ENCODE results near the gene EXOC4.

DNA sequence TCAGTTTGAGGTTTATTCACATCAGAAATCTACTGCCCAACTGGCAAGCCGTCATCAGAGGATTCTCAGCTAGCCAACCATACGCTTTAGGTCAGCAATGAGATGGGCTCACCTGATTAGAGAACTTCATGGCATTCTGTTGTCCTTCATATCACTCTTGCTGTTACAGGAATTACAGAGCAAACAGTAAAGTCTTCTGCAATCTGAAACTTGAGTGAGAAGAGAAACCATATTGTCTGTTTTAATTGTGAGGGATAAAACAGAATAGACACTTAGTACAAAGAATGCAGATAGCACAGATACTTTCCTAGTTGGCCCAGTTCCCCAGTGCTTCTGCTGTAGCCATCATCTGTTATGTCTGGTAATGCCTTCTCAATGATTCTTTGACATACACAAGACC lies 366.6 kb downstream of the EXOC4 start:
- TF ChIP-seq, protein P1, sequence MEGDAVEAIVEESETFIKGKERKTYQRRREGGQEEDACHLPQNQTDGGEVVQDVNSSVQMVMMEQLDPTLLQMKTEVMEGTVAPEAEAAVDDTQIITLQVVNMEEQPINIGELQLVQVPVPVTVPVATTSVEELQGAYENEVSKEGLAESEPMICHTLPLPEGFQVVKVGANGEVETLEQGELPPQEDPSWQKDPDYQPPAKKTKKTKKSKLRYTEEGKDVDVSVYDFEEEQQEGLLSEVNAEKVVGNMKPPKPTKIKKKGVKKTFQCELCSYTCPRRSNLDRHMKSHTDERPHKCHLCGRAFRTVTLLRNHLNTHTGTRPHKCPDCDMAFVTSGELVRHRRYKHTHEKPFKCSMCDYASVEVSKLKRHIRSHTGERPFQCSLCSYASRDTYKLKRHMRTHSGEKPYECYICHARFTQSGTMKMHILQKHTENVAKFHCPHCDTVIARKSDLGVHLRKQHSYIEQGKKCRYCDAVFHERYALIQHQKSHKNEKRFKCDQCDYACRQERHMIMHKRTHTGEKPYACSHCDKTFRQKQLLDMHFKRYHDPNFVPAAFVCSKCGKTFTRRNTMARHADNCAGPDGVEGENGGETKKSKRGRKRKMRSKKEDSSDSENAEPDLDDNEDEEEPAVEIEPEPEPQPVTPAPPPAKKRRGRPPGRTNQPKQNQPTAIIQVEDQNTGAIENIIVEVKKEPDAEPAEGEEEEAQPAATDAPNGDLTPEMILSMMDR (IDR thresholded peaks at IDR 0.05), result no peak
- no peak for TF ChIP-seq POLR2A (IDR thresholded peaks at IDR 0.05)
